Endodermal cell (in vitro differentiated cells): ENCODE data around the gene ISOC2. TPM values are rescaled to one million over a fixed set of nuclear protein-coding genes. Genes with fewer than 3 reads are reported as not detected.

Experiments used
- DNase-seq: peaks from one replicate; pipeline ENCODE4 v3.0.0-alpha.2; 2017
- H3K27ac ChIP-seq: 2 replicates; pipeline ENCODE4 v1.5.1; 2013; ENCODE audit warnings: mild to moderate bottlenecking, low read depth, low read length, moderate library complexity
- H3K27me3 ChIP-seq: 2 replicates; pipeline ENCODE4 v1.6.1; 2013; ENCODE audit warnings: mild to moderate bottlenecking, low read length, moderate library complexity; ENCODE audit not compliant: insufficient read depth, control insufficient read depth, poor library complexity, severe bottlenecking
- H3K36me3 ChIP-seq: 2 replicates; pipeline ENCODE4 v1.7.0; 2013; ENCODE audit warnings: mild to moderate bottlenecking, low read length, moderate library complexity; ENCODE audit not compliant: control insufficient read depth, insufficient read depth
- H3K4me1 ChIP-seq: one replicate; pipeline ENCODE4 v1.7.0; 2013; ENCODE audit warnings: low read length; ENCODE audit not compliant: control insufficient read depth, insufficient read depth
- H3K4me3 ChIP-seq: 2 replicates; pipeline ENCODE4 v1.5.1; 2013; ENCODE audit warnings: mild to moderate bottlenecking, low read length, moderate library complexity
- H3K9ac ChIP-seq: 2 replicates; pipeline ENCODE4 v1.6.1; 2013; ENCODE audit warnings: mild to moderate bottlenecking, low read length, moderate library complexity; ENCODE audit not compliant: poor library complexity, severe bottlenecking; ENCODE audit errors: extremely low read depth
- H3K9me3 ChIP-seq: 2 replicates; pipeline ENCODE4 v1.6.1; 2013; ENCODE audit warnings: mild to moderate bottlenecking, low read length, moderate library complexity; ENCODE audit not compliant: control insufficient read depth
- H3K27ac Mint-ChIP-seq: 2 replicates; pipeline ENCODE4 v1.8.0; 2020; ENCODE audit warnings: mixed read lengths
- H3K27me3 Mint-ChIP-seq: 2 replicates; pipeline ENCODE4 v1.8.0; 2021; ENCODE audit warnings: mild to moderate bottlenecking, mixed read lengths; ENCODE audit not compliant: insufficient read depth
- H3K36me3 Mint-ChIP-seq: 2 replicates; pipeline ENCODE4 v1.8.0; 2020; ENCODE audit warnings: low read depth, mixed read lengths
- H3K4me1 Mint-ChIP-seq: 2 replicates; pipeline ENCODE4 v1.8.0; 2020; ENCODE audit warnings: mixed read lengths
- H3K4me3 Mint-ChIP-seq: 2 replicates; pipeline ENCODE4 v1.8.0; 2020; ENCODE audit warnings: mild to moderate bottlenecking, moderate library complexity, mixed read lengths
- H3K9me3 Mint-ChIP-seq: 2 replicates; pipeline ENCODE4 v1.8.0; 2020; ENCODE audit warnings: mild to moderate bottlenecking, mixed read lengths
- CTCF ChIP-seq: fragments of 200-600 bp; sonication (generic); conservative IDR thresholded peaks from 2 replicates; pipeline ENCODE4 v1.5.0; 2021; ENCODE audit warnings: antibody characterized with exemption, mild to moderate bottlenecking
- WGBS, 2 experiments: methylation state at CpG; one replicate each; pipeline versions ENCODE4 v1.1.5 to v1.1.7; 2013; ENCODE audit warnings: missing lambda C conversion rate in 2 of 2, mixed read lengths in 1 of 2; ENCODE audit not compliant: insufficient coverage in 1 of 2, insufficient read length in 1 of 2; 5-methylcytosine and 5-hydroxymethylcytosine counted together
- long read RNA-seq, 4 experiments: library from polyadenylated mRNA in 2 of 4; library from RNA in 1 of 4; library from capped mRNA in 1 of 4; stranded (forward) in 3 of 4; unstranded in 1 of 4; transcript quantifications; one replicate each; pipeline ENCODE4 v2.0.0, GENCODE V29; 2020 to 2021; ENCODE audit warnings: inconsistent platforms in 1 of 4
- polyA plus RNA-seq, 2 experiments: library from polyadenylated mRNA; stranded (reverse); fragments of 50-300 nt; gene quantifications; one replicate each; pipeline ENCODE4 v1.2.3, GENCODE V29; 2013
- total RNA-seq, 2 donors: library from RNA; stranded (reverse); fragmentation: NEBNext Ultra II Directional in 1 of 2; extraction: Animal tissue kit (Norgen Biotek cat#: 25700) in 1 of 2; gene quantifications; 2 replicates in 1 of 2; 3 replicates in 1 of 2; pipeline ENCODE4 v1.2.1, GENCODE V29; 2021

ISOC2 gene
- total RNA-seq: 10 to 100 TPM; 35.9 to 39.2 TPM
- polyA plus RNA-seq (2013, experiment 1 of 2): 30.9 TPM
- 30.8 TPM for polyA plus RNA-seq (2013, experiment 2 of 2)
- long read RNA-seq, experiment 1, transcript ISOC2-203 (5 exons, 1,566 nt): minor isoform, 5 of 24 reads
- long read RNA-seq, experiment 1, transcript ISOC2-202 (6 exons, 998 nt): major isoform, 15 of 24 reads
- long read RNA-seq, experiment 1, partial matches to known transcripts: 2 of 24 reads
- long read RNA-seq, experiment 1, other reads (novel, unspliced or antisense): 1 of 24 reads
- long read RNA-seq, experiment 2, transcript ISOC2-202 (6 exons, 998 nt): major isoform, 10 of 12 reads
- long read RNA-seq, experiment 2, partial matches to known transcripts: 0 of 12 reads
- long read RNA-seq, experiment 2, other reads (novel, unspliced or antisense): 0 of 12 reads
- long read RNA-seq, experiment 3, transcript ISOC2-202 (6 exons, 998 nt): major isoform, 18 of 22 reads
- long read RNA-seq, experiment 3, partial matches to known transcripts: 0 of 22 reads
- long read RNA-seq, experiment 3, other reads (novel, unspliced or antisense): 0 of 22 reads
- long read RNA-seq, experiment 4, transcript ISOC2-202 (6 exons, 998 nt): major isoform, 33 of 39 reads
- long read RNA-seq, experiment 4, partial matches to known transcripts: 0 of 39 reads
- long read RNA-seq, experiment 4, other reads (novel, unspliced or antisense): 2 of 39 reads

- Mint-ChIP-seq H3K27ac (peak within 1 kb of the TSS; percentile 85), H3K4me3 (peak within 1 kb of the TSS; percentile 69), H3K4me1 (peaks cover 18% of the 10 kb centered on the region), H3K36me3 (peaks cover 6% of the 10 kb centered on the region), H3K27me3 (peaks cover 35% of the 10 kb centered on the region), H3K9me3 (no peaks in the 10 kb centered on the region)
- no peak for TF ChIP-seq CTCF
- Histone ChIP-seq H3K9ac (peak within 1 kb of the TSS; percentile 68), H3K27me3 (no peaks in the 10 kb centered on the region), H3K27ac (peak within 1 kb of the TSS; percentile 54), H3K9me3 (no peaks in the 10 kb centered on the region), H3K4me3 (peak within 1 kb of the TSS; percentile 90), H3K36me3 (no peaks in the 10 kb centered on the region), H3K4me1 (peaks cover 4% of the 10 kb centered on the region)
- DNase-seq: peak; percentile 100
- 0 to 1% methylated on average over 24 to 54 of the region's 54 CpGs for whole genome bisulfite sequencing, 2 experiments
These were observed at the start of gene ISOC2 for GRCh38 chr19:55461259-55461973. Gene ISOC2 (minus strand): TSS chr19:55461642. CDS start chr19:55456486, 5,156 bp downstream.

- Mint-ChIP-seq H3K27me3 (peaks cover 54% of the 10 kb centered on the region), H3K4me3 (no peak overlapping the region), H3K27ac (no peak overlapping the region), H3K9me3 (peaks cover 8% of the 10 kb centered on the region), H3K36me3 (no peaks in the 10 kb centered on the region), H3K4me1 (no peaks in the 10 kb centered on the region)
- 75 to 86% methylated on average over 9 to 10 of the region's 10 CpGs for WGBS, 2 experiments
- Histone ChIP-seq H3K4me3 (no peak overlapping the region), H3K4me1 (no peaks in the 10 kb centered on the region), H3K27ac (no peak overlapping the region), H3K9me3 (peaks cover 6% of the 10 kb centered on the region), H3K9ac (no peak overlapping the region), H3K36me3 (no peaks in the 10 kb centered on the region), H3K27me3 (peaks cover 11% of the 10 kb centered on the region)
- DNase-seq: no peak
- no peak for TF ChIP-seq CTCF
These were observed 46.7 kb upstream of the ISOC2 start for GRCh38 chr19:55508120-55508519.

- Histone ChIP-seq H3K4me1 (no peaks in the 10 kb centered on the region), H3K27me3 (peaks cover 19% of the 10 kb centered on the region), H3K4me3 (no peak overlapping the region), H3K27ac (no peak overlapping the region), H3K9me3 (peaks cover 6% of the 10 kb centered on the region), H3K9ac (no peak overlapping the region), H3K36me3 (no peaks in the 10 kb centered on the region)
- no peak for DNase-seq
- no peaks in the 10 kb centered on the region for H3K36me3 Mint-ChIP-seq
- TF ChIP-seq CTCF: no peak
- 86 to 89% methylated on average over 11 of the region's 11 CpGs for WGBS, 2 experiments
- H3K4me3 Mint-ChIP-seq: no peak overlapping the region
- H3K4me1 Mint-ChIP-seq: no peaks in the 10 kb centered on the region
- no peak overlapping the region for H3K27ac Mint-ChIP-seq
- peaks cover 14% of the 10 kb centered on the region for H3K9me3 Mint-ChIP-seq
- peaks cover 71% of the 10 kb centered on the region for H3K27me3 Mint-ChIP-seq
These were observed 43.5 kb upstream of the ISOC2 start for GRCh38 chr19:55504981-55505380.
